NCI-H345 treated with DMSO at 0.1 percent for 48 hours (cell line): ENCODE results near the gene NPAS1.
"Not testable (repeated sequence)": the region's sequence is repeated elsewhere in the genome, so short reads cannot be mapped to it uniquely, and the experiment has no call there.

Source experiments
- DNase-seq: peaks from one replicate; lab custom pipeline; 2025; ENCODE audit not compliant: unreplicated experiment; lab: John Stamatoyannopoulos, UW

The NPAS1 gene

DNA sequence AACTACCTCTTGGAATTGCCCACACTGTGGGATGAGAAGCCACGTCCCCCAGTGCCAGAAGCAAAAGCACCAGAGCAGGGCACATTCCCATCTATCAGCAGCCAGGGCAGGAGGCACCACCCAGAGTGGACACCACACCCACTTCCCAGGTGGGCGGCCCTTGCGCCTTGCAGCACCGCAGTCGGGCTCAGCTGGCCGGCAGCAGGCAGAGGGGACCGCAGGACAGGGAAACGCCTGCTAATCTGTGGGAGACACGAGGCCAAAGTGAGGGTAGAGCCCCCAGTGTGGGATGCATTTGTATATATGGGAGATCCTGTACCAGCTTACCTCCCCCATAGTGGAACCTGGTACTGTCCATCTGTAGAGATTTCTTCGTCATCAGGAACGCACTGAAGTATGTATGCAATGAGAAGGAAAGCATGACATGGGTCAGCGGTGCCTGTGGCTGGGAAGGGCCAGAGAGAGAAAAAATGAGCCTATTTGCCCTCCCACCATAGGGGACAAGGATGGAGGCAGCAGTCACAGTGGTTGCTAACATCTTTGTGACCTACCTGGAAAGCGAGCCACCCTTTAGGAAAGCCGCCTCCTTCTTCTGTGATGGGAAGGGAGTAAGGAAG is 30.9 kb upstream of the NPAS1 start:
- no peak for DNase-seq

DNA sequence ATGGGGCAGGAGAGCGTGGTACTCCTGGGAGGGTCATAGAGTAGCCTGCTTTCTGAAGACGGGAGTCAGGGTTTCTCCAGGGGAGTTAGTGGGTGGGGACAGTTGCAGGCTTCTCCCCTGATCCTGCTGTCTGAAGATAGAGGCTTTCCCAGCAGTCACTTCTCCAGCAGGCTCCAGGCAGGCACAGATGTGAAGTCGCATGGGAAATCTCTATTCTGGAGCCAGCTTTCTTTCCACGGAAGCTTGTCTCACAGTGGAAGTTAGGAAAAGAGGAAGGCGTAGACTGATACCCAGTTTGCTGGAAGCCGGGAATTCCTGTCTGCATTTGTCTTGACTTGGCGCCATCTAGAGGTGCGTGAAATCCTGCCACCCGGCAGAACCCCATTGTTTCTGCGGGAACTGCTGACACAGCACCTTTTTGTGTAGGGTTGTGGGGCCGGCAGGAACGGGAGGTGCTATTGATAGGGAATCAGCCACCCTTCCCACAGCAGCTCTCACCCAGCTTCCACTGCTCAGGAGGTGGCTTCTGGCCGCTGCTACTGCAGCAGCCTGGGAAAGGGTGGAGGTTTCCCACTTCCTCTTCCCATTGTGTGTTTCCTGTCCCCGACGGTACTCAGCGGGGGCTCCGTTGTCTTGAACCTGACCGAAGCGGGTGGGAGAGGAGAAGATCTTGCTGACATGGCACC is 28.5 kb upstream of the NPAS1 start:
- DNase-seq, result peak; percentile 20

DNA sequence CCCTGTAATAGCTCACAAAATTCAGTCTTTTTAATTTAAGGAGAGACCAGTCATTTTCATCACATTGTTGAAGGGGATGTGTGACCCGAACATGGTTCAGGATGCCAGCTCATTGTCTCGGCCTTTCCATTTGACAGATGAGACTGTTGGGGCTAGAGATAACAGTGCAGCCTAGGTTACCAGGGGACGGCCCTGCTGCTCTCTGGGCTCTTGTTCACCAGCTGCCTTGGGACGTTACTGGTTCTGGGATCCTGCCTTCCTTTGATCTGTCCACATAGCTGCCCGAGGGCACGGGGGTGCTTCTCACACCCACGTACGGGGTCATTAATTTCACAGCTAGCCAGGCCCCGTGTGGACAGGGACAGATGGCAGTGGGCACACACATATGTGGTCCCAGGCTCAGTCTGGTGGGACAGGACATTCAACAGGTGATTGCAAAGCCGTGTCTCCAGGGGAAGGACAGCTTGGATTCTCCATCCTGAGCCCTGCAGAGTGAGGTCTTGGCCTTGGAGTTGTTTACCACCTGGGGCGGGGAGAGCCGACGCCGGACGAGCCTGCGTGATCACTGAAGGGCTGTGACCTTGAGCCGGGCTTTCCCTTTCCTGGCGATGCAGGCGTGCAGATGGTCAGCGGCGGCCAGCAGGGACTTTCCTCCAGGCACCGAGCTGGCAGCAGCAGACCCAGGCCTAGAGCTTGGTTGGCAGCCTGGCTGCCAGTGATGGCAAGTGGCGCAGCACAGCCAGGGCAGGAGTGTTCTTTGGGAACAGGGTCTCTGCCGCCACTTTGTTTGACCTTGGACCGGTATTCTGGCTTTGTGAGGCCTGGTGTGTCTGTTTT is 26.7 kb upstream of the NPAS1 start:
- DNase-seq, result no peak

DNA sequence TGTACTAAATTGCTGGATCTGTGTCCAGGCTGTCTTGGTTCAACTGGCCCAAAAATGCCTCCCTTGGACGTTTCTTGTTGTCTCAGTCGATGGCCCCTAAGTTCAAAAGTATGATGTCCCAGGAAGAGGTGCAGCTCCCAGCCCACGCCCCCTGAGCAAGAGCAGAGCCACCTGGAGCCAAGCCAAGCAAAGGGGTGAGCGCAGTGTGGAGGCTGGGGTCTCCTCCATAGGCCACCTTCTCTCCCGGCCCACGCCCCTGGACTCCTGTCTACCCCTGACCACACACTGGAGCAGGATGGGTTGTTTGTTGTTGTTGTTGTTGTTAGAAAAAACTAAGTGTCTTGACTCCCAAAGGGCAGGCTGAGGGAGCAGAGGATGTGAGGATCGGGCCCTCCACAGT is 26.0 kb upstream of the NPAS1 start:
- no peak for DNase-seq

DNA sequence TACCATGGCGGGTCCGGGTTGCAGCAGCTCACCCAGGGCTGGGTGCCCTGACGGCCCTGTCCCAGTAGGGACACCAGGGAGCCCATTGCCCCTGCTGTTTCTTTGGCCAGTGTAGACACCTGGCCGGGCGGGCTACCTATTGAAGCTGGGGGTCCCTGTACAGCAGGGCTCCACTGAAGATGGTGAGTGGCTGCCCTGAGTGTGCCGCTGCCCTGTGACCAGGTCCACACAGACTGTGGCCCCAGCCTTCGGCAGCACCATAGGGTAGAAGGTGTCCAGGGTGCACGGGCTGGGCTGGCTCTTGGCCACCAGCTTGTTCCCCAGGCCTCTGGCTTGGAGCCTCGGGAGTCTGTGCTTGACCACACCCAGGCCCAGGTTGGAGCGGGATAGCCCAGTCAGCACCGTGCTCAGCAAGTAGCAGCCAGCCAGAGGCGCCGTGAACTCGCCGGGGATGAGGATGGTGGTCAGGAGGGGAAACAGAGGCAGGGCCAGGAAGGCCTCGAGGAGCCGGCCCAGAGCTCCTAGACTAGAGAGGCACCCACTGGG is 25.4 kb upstream of the NPAS1 start:
- no peak for DNase-seq

DNA sequence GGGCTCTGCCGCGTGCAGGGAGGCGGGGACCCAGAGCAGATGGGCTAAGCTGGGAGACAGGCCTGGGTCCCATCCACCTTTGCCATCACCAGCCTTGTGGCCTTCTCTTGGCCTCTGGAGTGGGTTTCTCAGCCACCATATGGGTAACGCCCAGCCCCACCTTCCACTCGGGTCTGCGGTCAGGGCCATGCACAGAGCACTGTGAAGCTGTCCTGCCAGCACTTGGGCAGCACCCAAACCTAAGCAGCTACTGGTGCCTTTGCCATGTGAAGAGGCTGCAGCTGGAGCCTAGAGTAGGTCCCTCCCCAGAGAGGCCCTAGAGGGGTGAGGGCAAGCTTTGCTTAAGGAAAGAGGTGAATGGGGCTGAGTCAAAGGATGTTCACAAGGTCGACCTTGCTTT is 24.1 kb upstream of the NPAS1 start:
- DNase-seq, result no peak

DNA sequence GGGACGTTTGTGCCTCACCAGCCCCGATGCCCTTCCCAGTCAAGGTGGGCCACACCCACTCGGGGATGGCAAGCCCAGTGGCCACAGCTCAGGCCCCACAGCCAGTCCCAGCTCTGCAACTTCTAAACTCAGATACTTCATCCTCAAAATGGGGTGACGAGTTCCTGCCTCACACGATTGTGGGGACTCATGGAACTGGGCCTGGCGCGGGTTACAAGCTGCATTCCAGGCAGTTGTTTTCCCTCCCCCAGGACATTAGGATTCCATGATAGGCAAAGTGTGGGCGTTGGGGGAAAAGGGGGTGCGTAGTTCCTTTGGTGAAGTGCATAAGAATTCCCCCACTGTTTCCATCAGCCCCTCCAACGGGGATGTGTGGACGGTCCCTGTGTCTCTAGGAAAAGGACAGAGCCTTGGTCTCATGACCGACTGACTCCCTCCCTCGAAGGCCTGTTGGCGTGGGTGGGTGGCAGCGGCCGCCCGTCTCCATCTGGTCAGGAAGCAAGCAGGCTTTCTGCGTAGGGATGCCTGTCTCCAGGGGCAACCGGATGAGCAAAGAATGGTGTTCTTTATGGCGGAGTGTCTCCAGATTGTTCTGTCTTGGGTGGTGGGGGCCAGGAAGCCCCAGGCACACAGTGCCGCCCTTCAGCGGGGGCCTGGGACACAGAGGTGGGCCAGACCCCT is 21.1 kb upstream of the NPAS1 start:
- DNase-seq, result no peak

DNA sequence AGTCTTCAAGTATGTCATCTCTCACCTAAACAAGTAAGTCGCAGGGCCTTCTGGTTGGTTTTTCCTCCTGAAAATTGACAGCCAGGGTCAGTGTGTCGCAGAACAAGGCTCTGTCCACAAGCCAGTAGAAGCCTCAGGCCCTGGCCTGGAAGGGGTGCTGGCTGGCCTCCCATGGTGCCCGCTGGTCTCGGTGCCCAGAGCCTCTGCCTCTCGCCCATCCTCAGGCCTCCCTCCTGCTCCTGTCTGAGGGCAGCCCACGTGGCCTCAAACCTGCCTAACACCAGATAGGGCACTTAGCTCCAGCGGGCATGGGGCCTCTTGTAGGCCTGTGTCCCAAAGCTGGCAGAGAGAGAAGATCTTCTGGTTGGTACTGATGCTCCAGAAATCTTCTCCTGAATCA is 20.3 kb upstream of the NPAS1 start:
- no peak for DNase-seq

DNA sequence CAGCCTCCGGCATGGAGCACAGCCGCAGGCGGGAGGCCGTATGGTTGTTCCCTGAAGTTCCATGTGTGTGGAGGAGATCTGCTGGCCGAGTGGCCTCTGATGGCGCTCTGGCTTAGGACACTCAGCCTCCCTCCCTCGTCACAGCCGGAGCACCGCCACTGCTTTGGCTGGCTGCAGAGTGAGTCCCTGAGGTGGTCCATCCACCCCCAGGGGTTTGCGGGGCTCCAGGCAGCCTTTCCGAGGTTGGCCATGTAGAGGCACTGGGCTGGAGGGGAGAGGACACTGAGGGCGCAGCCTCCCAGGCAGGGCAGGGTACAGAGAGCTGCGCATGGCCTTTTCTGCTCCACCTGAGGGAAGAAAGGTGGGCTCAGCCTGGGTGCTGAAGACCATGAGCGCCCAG is 19.8 kb upstream of the NPAS1 start:
- DNase-seq, result no peak

DNA sequence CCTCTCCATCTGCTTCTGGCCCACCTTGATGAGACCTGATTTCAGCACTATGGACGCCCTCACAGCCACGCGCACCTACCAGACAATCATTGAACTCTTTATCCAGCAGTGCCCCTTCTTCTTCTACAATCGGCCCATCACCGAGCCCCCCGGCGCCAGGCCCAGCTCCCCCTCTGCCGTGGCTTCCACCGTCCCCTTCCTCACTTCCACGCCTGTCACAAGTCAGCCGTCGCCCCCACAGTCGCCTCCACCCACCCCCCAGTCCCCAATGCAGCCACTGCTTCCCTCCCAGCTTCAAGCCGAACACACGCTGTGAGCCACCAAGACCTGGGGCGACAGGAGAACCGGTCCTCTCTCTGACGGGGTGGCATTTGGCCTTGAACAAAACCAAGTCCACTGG is 19.3 kb upstream of the NPAS1 start:
- DNase-seq, result no peak

DNA sequence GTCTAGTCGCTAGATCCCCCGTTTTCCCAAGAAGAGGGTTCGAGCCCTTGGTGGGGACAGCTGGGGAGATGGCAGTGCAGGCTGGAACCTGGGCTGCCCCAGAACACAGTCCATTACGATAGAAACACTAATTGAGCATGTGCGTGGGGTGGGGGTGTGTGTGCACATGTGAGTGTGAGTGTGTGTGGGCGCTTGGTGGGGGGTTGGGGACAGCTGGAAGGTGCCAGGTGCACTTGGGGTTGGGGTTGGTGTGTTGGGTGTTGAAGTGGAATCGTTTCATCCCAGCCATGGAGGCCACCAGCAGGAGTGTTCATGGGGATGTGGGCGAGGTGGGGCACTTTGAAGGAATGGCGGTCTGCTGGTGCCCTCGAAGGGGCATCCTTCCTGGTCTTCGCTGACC is 18.1 kb upstream of the NPAS1 start:
- DNase-seq, result no peak

DNA sequence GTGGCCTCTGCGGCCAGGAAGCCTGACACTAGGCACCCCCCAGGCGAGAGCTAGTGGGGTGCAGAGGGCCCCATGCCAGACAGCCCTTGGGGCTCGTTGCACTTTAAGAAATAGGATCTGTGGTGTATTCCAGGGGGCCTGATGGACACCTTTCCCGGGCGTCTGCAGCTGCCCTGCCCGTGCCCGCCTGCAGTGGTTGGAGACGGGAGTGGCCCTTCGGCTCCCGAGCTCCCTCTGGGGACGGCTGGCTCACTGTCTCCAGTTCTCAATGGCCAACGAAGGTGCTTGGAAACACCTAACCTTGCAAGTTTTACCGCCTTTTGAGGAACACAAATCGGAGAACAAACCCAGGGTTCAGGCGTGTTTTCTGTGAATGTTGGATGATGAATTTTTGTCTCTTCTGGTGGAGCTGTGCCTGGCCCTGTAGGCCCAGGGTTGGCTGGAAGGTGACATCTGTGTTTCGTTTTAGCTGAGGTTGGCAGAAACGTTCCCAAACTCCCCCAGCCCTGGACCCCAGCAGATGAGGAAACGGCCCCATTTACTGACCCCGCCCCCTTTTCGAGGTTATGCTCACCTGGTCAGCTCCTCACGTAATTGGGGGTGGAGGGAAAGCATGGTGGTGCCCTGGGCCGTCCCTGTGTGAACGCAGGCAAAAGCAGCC is 17.4 kb upstream of the NPAS1 start:
- no peak for DNase-seq

DNA sequence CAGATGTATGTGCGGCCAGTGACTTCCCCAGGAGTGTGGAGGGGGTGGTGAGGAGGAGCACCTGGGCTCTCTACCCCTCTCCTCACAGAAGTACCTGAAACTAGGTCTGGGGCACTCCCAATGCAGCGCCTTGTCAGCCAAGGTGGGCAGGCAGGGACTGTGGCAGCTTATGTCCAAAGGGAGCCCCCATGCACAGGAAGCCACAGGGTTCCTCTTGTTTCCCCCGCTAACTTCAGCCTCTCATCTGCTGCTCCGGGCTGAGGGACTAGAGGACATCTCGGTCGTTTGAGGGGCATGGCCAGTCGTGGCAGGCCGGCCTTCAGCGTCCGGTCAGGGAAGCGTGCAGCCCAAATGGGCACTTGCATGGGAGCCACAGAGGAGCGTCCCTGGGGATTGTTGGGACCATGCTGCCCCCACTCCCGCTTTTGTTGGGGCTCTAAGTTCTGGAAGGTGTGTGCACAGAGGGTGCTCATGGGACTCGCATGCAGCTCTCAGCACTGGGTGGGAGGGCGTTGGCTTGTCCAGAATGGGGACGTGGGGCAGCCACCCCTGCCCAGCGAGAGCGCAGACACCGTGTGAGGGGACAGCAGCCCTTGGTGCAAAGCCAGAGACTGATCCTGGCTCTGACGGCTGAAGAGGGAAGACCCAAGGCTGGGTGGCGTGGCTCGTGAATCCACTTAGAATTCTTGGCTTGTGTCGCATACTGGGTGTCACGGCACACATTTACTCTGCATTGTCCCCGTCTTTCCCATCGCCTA is 16.6 kb upstream of the NPAS1 start:
- DNase-seq, result no peak

DNA sequence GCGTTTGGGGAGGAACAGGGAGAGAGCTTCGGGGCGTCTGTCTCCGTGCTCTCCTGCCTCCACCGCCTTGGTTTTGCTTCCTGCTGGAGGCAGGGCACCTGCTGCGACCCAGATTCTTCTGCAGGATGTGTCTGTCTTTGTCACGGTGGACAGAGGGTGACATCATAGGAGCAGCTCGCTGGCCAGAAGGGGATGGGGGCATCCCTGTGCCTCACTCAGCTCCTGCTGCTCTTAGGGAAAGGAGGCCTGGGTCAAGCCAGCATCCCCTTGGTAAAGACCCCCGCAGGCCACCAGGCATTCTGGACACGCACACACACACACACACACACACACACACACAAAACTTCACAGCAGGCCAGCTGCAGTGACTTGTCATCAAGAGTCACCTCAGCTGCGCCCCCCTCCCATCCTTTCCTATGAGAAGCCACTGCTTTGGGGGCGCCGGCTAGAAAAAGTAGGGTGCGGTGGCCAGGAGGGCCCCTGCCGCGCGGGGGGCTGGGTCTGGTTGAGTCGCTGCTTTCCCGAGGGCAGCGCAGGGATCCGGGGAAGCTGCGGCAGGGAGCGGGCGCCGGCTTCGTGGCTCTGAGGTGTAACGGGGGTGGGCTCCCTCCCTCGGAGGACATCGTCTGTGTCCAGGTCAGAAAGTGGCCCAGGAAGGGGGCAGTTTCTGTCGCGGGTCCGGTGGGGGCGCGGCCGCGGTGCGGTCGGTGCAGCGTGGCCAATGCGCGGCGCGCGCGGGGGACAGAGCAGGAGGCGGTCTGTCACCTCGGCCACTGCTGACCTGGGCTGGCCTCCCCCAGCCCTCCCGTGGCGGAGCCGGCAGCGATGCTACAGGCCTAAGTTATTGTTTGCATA is 15.8 kb upstream of the NPAS1 start:
- no peak for DNase-seq

DNA sequence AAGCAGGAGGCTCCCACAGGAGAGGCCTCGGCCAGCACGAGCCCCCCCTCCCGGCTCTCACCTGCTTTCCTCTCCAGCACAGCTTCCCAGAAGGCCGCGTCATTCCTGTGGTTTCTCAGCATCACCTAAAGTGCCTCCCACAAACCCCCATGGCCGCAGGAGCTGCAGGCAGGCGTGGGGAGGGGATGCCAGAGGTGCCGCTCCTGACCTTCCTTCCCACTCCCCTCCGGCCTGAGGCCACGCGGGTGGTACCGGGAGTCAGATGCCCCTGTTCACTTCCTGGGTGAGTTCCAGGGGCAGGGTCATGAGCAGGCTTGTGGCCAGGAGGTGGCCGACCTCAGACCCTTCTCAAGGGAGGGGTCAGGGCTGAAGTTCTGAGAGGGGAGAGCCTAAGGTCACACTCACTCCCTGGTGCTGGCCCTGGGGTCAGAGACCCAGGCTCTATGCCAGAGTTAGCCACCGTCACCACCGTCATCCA is 14.4 kb upstream of the NPAS1 start:
- DNase-seq, result no peak

DNA sequence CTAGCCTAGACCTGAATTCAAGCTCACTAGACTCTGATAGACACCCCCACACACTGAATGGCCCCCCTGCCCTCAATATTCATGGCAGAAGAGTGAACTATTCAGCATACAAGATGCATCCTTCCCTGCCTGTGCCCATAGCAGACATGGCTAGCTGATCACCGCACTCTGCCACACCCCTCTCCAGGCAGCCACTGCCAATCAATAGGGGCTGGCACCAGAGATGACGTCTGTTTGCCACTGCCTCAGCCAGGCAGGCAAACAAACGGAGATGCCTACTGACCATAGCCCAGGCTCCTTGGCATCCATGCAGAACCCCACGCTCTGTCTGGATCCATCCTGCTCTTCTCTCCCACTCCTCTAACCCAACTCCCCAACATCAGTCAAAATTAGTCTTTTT is 13.8 kb upstream of the NPAS1 start:
- no peak for DNase-seq

DNA sequence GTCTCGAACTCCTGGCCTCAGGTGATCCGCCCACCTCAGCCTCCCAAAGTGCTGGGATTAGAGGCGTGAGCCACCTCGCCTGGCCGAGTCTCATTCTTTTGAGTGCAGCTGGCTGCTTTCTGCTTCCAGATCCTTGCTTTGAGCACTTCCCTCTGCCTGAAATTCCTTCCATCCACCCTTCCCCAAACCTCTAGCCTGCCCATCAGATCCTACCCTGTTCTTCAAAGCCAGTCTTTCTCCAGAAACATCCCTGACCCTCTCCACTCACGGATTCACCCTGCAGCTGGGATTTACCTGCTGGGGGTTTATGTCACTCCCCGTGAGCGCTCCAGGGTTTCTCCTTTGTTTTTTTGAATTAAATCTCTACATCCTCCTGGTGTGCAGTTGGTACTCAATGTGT is 13.1 kb upstream of the NPAS1 start:
- DNase-seq, result no peak

DNA sequence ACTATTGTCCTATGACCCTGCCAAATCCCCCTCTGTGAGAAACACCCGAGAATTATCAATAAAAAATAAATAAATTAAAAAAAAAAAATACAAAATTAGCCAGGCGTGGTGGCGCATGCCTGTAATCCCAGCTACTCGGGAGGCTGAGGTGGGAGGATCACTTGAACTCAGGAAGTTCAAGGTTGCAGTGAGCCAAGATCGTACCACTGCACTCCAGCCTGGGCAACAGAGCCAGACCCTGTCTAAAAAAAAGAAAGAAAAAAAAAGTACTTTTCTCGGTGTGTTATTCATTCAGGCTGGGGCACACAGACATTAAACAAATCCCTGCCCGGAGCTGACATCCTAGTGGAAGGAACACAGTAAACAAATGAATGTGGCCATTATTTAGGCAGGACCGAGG is 9.1 kb upstream of the NPAS1 start:
- not testable (repeated sequence) for DNase-seq

DNA sequence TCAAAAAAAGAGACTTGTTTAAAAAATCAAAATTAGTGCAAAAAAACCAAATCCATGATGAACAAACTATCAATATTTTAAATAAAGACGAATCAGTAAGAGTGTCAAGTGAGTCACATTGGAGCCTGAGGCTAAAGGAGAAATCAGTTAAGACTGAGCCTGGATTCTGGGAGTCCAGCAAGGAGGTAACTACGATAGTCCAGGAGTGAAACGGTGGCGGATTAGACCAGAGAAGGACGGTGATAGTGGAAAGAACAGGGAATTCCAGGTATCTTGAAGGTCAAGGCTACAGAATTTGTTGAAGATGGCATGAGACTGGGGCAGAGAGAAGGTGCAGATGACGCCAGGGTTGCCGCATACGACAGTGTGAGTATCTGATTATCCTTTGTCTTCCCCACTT is 7.0 kb upstream of the NPAS1 start:
- no peak for DNase-seq
